ENCODE data around the gene SNX25. TPM values are rescaled to one million over a fixed set of nuclear protein-coding genes. Genes with fewer than 3 reads are reported as not detected.

The SNX25 gene
- total RNA-seq, 1 experiment from 2014 or later: 23.0 TPM

DNA sequence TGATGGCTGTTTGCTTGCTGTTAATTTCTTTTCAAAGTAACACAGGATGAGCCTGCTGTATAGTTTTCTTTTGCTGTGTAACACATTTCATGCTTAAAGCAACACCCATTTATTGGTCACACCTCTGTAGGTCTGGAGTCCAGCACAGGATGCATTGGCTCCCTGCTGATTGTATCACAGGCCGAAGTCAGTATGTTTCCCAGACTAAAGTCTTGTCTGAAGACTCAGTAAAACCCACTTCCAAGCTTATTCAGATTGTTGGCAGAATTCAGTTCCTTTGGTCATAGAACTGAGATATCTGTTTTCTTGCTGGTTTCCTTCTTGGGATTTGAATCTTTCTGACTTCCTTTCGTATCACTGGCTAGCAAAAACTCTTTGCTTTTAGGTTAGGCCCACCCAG, 132.0 kb downstream of the SNX25 start:
- no peak for DNase-seq (ENCODE audit: low read depth)

DNA sequence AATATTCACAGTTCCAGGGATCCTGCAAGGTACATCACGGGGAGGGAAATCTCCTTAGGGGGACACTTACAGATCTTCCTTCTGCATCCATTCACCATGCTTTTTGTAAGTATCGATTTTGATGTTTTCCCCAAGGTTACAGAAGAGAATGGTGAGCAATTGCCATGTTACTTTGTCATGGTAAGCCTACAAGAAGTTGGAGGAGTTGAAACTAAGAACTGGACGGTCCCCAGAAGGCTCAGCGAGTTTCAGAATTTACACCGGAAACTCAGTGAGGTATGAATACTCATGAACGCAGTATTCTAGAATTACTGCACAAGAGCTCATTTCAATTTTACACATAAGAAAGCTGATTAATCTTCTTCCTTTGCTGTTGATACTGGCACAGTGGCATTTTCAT, 132.4 kb downstream of the SNX25 start:
- DNase-seq (ENCODE audit: low read depth): no peak

DNA sequence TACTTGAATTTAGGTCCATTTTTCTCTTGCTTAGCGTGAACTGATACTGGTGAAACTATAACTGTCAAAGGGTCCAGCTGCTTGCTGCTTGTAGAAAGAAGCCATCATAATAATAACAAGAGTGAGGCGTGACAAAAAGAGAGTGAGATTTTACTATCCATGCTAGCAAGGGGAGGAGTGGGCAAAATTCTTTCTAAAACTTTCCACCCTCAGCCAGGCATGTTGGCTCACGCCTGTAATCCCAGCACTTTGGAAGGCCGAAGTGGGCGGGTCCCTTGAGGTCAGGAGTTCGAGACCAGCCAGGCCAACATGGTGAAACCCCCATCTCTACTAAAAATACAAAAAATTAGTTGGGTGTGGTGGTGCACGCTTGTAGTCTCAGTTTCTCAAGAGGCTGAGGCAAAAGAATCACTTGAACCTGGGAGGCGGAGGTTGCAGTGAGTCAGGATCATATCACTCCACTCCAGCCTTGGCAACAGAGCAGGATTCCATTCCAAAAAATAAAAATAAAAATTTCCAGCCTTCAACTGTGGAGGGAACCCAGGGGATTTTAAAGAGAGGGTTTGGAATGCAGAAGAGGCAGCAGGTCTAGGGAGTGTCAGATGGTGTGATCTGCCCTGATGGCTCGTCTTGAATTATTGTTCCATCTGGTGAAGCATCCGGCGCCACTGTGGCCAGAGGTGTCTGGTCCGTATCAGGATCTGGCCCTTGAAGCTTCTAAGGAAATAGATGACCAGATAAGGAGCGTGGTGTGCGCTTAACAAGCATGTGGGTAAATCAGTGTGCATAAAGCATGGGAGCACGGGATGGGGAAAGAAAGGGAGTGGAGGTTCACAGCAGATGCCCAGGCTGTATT, 134.6 kb downstream of the SNX25 start:
- DNase-seq (ENCODE audit: low read depth): peak; percentile 29

DNA sequence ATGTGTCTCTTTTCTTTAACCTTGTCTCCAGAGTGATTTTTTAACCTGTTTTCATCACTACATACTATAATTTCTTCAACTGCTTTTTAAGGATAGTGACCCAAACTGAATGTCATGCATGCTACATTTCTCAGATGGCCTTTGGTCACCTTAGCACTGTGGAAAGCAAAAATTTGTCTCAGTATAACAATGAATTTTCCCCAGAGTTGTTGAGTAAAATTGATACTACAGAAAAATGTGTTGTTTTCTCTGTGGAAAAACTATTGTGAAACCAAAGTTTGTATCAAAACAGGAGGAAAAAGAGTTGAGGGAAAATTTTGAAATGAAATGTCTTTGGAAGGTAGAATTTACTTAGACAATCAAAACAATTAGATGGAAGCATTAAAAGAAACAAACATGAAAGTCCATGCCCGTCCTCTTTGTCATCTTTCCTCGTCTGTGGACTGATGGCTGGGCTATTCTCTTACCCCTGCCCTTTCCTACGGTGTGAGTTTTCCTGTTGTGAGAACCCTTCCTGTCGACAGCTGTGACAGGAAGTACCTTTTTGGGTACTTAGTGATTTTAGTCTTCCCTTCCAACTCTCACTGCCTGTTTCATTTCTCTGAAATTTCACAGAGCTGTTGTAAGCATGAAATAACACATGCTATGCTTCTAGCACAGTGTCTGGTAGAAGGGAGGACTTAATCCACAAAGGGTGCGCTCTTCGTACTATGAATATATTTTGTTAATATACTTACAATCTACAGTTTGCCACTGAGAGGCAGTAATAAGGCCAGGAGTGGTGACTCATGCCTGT, 135.5 kb downstream of the SNX25 start:
- DNase-seq (ENCODE audit: low read depth): no peak

DNA sequence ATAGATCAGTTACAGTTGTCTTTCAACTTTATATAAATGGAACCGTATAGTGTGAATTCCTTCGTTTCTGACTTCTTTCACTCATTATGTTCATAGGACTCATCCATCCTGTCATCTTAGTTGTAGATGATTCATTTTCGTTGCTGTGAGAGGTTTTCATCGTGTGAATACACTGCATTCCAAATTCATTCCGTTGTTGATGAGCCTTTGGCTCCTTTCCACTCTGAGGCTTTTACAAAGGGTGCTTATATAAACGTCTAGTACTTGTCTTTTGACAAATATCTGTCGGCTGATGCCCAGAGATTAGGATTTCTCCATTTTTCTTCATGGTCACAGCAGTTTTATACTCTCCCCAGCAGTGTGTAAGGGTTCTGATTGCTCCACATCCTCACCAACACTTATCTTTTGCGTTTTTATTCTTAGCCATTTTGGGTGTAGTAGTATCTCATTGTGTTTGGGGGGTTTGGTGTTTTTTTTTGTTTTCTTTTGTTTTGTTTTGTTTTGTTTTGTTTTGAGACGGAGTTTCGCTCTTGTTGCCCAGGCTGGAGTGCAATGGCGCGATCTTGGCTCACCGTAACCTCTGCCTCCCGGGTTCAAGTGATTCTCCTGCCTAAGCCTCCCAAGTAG, 137.7 kb downstream of the SNX25 start:
- peak; percentile 50 for DNase-seq (ENCODE audit: low read depth)

DNA sequence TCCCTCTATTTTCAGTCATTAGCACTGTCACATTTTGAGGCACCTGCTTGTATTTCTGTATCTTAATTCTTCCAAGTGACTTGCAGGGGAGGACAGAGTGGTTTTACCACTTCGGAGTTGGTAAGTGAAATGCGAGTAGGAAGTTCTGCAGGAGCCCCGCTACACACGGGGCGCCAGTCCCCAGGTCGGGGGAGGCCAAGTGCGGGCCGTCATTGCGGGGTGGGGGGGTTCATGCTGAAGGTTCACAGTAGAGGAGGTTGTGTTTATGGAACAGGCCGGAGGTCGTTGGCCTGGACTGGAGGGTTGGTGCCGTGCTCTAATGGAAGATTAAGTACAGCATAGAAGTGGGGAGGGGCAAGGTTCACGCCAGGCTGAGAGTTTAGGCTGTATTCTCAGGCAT, 142.3 kb downstream of the SNX25 start:
- DNase-seq (ENCODE audit: low read depth): no peak

DNA sequence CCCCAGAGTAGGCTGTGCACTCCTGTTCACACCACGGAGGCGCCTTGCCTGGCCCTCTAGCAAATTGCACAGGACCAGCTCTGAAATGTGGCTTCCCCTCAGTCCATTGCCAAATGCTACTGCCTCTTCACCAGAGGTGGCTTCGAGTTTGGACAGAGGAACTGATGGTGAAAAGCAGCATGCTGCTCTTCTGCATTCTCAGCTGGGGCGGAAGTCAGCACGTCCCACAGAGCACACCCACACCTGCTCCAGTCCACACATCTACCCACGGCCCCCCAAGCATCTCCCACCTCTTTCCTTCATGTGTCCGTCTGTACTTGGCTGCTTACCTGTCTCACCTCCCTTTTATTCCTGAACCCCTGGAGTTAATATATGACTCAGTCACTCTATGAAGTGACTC, 142.8 kb downstream of the SNX25 start:
- DNase-seq (ENCODE audit: low read depth): no peak

DNA sequence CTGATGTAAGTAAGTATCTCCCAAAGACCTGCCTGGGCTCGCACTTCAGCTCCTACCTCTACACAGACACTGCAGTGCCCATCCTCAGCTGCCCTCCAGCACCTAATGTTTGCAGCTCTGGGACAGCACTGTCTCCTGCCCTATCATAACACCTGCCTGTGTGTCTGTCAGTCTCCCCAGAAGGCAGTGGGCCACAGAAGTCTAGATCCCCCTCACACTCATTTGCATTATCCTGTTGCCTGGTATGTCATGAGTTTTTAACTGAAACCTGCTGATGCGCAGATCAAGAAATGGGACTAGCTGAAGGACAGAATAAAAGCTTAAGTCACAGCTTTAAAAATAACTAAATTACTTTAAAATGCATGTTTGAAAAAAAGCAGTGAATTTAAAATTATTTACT, 143.3 kb downstream of the SNX25 start:
- no peak for DNase-seq (ENCODE audit: low read depth)

DNA sequence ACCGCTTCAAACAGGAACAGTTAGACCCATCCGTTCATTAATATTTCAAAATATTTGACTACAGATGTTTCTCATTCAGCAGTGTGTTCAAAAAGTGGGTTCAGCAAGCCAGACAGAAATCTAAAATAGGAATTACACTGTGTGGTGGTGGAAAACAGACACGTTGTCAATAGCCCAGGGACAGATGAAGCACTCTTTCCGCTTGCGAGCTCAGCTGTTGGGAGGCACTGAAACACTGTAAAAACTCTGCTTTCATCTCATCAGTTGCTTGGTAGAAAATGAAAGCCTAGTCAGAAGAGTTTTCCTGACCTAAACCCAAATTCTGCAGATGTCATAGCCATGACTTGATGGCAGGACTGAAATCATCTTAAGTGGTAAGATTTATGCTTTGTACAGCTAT, 147.8 kb downstream of the SNX25 start:
- peak; percentile 24 for DNase-seq (ENCODE audit: low read depth)

DNA sequence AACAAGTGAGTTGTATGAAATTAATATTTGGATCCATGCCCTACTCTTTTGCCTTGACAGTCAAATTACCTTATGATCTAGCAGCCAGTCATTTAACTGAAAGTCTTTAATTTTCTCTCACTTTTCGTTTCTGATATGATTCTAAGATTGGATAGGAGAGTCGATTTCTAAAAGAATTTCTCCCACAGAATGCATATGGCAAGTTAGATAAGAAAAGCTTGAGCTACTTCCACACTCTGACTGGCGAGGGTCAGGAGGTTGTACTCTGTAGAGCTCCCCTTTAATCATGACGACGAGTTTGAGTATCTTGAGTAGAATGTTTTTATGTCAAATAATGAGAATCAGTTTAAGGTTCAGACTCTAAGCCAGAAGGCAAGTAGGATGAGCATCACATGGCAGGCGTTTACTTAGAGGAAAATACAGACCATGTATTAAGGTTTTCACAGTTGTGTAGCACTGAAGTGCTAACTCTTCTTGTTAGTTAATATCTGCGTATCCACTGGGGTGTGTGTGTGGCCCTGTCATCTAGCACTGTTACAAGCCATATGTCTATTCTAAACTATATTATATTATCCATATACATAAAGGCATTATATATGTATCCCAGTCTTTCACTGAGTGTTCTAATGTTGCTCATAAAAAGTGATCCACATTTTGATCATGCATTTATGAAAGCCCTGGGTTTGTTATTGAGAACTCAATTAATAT, 148.5 kb downstream of the SNX25 start:
- DNase-seq (ENCODE audit: low read depth): no peak

DNA sequence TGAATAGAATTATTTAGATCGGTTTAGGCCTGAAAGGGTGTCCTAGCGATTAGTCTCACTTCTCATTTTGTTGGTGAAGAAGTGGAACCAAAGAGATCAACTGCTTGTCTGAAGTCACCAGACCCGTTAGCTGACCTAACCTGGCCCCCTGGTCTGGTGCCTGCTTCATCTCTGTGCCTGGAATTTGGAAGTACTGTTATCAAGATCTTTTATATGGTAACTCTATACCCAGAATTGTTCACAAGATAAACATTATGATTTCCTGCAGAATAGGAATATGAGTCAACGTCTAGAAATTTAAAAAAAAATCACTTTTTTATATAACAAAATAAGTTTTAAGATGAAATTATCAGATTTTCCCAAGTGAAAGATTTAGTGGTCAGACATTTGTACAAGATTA, 149.1 kb downstream of the SNX25 start:
- DNase-seq (ENCODE audit: low read depth): peak; percentile 63

DNA sequence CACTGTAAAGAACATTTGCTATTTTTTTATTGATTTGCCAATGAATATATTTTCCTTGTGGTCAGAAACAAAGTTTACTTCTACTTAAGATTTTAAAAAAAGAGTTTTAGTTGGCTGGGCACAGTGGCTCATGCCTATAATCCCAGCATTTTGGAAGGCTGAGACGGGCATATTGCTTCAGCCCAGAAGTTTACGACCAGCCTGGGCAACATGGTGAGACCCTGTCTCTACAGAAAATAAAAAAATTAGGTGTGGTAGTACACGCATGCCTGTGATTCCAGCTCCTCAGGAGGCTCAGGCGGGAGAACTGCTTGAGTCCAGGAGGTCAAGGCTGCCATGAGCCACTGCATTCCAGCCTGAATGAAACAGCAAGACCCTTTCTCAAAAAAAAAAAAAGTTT, 149.6 kb downstream of the SNX25 start:
- peak; percentile 23 for DNase-seq (ENCODE audit: low read depth)

DNA sequence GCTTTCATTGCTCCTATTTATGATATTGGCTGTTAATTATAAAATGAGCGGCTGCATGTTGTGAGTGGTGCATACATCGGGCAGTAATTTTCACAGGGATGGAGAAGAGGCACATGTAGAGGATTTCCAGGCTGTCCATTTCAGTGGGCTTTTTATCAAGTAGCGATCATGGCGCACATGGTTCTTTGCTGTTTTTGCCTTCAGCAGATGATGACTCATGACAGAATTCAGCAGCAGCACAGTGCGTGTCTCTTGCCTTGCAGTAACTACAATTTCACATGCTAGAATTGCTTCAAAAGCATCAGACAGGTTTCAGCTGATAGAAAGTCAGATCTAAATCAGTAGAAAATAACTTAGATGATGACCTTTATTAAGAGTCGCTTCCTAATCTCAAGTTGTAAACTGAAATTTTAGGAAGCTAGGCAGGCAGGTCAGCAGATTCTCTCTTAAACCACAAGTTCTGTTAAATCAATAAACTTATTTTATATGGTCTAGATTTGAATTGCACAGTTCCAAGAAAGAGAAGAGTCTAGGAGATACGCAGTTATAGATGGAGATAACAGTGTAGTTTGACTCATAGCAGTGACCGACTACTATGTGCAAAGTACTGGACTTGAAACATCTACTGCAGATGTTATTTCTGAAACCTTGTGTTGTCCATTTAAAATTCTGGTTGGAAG, 150.5 kb downstream of the SNX25 start:
- peak; percentile 46 for DNase-seq (ENCODE audit: low read depth)

DNA sequence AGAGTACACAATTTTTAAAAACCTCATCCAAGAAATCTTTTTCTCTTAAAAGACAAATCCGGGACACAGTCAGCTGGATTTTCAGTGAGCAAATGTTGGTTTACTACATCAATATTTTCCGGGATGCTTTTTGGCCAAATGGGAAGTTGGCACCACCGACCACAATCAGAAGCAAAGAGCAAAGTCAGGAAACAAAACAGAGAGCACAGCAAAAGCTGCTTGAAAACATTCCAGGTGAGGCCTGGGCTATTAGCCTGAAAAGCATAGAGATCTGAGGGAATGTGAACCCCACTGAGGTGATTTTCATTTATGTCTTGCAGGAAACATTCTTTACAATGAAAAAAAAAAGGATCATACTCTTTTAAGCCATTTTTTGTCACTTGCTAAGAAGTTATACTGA, 152.5 kb downstream of the SNX25 start:
- DNase-seq (ENCODE audit: low read depth): no peak

DNA sequence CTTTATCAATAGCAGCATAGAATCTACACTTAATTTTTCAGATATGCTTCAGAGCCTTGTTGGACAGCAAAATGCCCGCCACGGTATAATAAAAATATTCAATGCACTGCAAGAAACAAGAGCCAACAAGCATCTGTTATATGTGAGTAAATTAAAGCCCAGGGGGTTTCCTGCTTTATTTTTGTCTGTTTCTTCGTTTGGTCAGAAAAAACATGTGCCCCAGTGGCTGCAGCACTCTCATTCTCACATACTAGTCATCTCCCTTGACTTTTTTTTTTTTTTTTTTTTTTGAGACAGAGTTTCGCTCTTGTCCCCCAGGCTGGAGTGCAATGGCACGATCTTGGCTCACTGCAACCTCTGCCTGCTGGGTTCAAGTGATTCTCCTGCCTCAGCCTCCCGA, 153.2 kb downstream of the SNX25 start:
- peak; percentile 45 for DNase-seq (ENCODE audit: low read depth)

DNA sequence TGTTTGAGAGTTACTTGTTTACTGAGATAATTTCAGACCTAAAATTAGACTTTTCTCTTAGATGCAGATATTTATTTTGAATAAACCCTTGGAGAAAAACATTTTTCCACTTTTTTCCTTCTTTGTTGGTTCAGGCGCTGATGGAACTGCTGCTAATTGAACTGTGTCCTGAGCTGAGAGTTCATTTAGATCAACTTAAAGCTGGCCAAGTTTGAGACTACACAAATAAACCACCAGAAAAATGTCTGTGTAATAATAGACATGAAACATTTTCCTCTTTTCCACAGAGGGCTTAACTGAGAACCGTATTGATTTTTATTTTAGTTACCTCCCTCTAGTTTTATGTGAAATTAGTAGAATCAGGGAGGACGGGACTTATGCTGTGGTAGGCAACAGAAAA, 153.9 kb downstream of the SNX25 start:
- no peak for DNase-seq (ENCODE audit: low read depth)

DNA sequence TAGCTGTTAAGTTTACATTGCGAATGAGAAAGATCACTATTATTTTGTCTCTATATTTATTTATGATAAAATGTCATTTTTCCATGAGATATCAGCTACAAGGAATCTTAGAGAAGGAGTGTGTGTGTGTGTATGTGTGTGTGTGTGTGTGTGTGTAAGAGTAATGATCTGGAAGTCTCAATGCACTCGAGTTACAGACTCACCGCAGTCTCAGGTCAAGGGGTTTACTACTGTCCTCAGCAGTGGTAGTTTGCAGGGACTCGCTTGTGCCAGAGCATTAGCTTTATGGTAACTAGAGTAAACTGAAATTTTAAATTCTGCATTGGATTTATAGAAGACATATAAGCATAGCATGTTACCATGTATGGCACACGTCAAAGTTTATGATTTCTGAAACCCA, 155.5 kb downstream of the SNX25 start:
- no peak for DNase-seq (ENCODE audit: low read depth)

DNA sequence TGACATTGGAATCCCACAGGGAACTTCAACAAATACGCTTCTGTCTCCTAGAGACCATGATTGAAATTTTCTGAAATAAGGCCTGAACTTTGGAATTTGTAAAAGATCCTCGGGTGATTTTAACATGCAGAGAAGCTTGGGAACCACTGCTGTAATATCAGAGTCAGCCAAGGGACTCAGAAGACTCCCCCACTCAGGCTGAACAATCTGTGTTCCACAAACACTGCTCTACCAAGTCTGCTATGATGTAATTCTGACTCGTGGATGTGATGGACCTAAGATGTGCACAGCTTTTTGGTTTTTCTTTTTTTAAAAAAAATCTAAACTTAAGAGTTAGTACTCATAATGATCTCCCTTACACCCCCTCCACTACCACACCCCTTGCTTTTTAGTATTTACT, 160.3 kb downstream of the SNX25 start:
- no peak for DNase-seq (ENCODE audit: low read depth)

DNA sequence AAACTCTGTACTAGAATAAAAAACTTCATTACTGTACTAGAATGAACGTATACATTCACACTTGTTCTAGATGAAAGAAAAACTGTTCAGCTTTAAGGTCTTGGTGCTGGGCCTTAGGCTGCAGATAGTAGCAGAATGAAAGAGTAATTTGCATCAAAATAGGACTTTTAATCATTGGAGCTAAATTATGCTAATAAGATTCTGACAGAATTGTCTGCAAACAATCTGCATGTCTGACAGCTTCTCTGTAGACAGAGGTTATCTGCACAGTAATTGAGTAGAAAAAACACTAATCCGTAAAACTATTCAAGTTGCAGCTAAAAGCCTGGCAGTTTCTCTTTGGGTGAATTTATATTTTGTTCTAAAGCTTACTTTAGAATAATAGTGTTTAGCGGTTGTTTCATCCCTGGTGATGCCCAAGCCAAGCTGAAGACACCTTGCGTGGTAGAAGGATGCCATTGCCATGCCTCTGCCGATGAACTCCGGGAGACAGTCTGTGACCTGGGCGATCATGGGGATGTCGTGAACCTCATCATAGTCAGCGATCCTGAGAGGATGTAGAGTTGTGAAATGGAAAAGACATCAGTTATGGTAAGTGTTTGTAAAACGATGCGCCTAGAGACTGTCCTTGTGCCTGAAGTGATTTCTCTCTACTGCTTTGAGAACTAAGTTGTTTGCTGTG, 161.0 kb downstream of the SNX25 start:
- DNase-seq (ENCODE audit: low read depth): no peak

DNA sequence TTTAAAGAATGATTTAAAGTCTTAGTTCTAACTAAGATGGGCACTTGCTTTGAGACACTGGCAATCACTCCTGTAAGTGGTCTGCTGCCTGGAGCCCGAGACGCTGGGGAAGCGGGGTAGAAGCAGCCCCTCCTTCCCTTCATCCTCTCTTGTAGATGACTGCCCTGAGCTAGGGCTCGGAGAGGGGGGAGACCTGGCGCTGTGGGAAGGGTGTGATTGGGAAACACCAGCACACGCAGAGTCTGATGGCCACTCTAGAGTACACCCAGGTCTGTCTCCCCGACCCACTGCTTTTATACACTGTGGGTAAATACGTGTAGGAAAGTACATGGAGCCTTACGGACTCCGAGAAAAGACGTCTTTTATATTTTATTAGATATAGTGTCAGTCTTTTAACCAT, 162.3 kb downstream of the SNX25 start:
- DNase-seq (ENCODE audit: low read depth): no peak

DNA sequence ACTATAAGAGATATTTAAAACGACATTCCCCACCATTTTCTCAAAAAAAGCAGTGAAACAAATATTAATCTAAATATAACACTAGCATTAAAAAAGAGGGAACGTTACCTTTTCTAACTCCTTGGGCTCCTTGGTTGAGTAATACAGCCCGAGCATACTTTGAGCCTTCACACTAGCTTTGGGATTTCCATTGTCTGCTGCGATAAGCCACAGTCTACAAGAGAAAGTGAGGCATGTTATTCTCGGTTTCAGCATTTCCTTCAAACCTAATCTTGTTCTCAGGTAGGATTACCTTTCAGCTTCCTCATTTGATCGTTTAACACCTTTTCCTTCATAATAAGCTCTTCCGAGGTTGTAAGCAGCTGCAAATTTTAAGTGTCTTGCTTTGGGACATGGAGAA, 164.6 kb downstream of the SNX25 start:
- no peak for DNase-seq (ENCODE audit: low read depth)
